Panc1 (cell line): ENCODE results near the gene PHYHIPL.

Experiments used
- POLR2AphosphoS5 ChIP-seq: IDR thresholded peaks from 2 replicates; pipeline ENCODE4 v1.6.1; 2012; ENCODE audit warnings: mild to moderate bottlenecking, low read depth, low read length, moderate library complexity
- TCF7L2 ChIP-seq: IDR thresholded peaks from 2 replicates; pipeline ENCODE4 v1.6.1; 2011; ENCODE audit warnings: mild to moderate bottlenecking, low read depth, low read length, inconsistent platforms
- TF ChIP-seq, protein P1 (sequence below): fragments of 450-650 bp; IDR thresholded peaks from 2 replicates; pipeline ENCODE4 v1.5.1; 2017; ENCODE audit warnings: mild to moderate bottlenecking
- TF ChIP-seq, protein P2 (sequence below), 2 experiments: IDR thresholded peaks; 2 replicates each; pipeline ENCODE4 v1.6.1; 2011 to 2012; ENCODE audit warnings: low read depth in 2 of 2, control low read depth in 1 of 2, low read length in 1 of 2, mild to moderate bottlenecking in 1 of 2, moderate library complexity in 1 of 2; ENCODE audit not compliant: insufficient read depth in 1 of 2

DNA sequence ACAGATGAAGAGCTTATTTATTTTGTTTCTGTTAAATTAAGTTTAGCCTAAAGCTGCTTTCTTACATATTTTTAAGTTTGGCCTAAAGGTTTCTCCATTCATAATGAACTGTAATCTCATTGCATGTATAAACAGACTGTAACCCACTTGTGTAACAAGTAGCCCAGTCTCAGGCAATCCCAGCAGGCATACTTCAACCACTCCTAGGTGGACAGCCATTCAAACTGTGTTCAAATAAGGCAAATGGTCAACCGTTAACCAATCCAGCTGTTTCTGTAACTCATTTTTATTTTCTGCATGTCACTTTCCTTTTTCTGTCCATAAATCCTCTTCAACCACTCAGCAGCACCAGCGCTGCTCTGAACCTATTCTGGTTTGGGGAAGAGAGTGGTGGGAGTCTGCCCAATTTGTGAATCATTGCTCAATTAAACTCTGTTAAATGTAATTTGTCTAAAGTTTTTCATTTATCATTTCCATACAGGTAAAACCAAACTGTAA, 35.9 kb downstream of the PHYHIPL start:
- no peak for TF ChIP-seq TCF7L2
- TF ChIP-seq, protein P1, sequence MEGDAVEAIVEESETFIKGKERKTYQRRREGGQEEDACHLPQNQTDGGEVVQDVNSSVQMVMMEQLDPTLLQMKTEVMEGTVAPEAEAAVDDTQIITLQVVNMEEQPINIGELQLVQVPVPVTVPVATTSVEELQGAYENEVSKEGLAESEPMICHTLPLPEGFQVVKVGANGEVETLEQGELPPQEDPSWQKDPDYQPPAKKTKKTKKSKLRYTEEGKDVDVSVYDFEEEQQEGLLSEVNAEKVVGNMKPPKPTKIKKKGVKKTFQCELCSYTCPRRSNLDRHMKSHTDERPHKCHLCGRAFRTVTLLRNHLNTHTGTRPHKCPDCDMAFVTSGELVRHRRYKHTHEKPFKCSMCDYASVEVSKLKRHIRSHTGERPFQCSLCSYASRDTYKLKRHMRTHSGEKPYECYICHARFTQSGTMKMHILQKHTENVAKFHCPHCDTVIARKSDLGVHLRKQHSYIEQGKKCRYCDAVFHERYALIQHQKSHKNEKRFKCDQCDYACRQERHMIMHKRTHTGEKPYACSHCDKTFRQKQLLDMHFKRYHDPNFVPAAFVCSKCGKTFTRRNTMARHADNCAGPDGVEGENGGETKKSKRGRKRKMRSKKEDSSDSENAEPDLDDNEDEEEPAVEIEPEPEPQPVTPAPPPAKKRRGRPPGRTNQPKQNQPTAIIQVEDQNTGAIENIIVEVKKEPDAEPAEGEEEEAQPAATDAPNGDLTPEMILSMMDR = no peak
- TF ChIP-seq POLR2AphosphoS5 = no peak
- TF ChIP-seq, protein P2, sequence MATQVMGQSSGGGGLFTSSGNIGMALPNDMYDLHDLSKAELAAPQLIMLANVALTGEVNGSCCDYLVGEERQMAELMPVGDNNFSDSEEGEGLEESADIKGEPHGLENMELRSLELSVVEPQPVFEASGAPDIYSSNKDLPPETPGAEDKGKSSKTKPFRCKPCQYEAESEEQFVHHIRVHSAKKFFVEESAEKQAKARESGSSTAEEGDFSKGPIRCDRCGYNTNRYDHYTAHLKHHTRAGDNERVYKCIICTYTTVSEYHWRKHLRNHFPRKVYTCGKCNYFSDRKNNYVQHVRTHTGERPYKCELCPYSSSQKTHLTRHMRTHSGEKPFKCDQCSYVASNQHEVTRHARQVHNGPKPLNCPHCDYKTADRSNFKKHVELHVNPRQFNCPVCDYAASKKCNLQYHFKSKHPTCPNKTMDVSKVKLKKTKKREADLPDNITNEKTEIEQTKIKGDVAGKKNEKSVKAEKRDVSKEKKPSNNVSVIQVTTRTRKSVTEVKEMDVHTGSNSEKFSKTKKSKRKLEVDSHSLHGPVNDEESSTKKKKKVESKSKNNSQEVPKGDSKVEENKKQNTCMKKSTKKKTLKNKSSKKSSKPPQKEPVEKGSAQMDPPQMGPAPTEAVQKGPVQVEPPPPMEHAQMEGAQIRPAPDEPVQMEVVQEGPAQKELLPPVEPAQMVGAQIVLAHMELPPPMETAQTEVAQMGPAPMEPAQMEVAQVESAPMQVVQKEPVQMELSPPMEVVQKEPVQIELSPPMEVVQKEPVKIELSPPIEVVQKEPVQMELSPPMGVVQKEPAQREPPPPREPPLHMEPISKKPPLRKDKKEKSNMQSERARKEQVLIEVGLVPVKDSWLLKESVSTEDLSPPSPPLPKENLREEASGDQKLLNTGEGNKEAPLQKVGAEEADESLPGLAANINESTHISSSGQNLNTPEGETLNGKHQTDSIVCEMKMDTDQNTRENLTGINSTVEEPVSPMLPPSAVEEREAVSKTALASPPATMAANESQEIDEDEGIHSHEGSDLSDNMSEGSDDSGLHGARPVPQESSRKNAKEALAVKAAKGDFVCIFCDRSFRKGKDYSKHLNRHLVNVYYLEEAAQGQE (IDR thresholded peaks at IDR 0.05; ENCODE audit: insufficient read depth in 1 of 2, low read depth in 2 of 2, low read length in 1 of 2) = no peak
